IPS-NIHi7 (cell line): ENCODE results near the gene SLX9.
"Not testable (repeated sequence)": the region's sequence is repeated elsewhere in the genome, so short reads cannot be mapped to it uniquely, and the experiment has no call there.

Experiments used
- DNase-seq: peaks from one replicate; pipeline ENCODE4 v3.0.0; 2012; ENCODE audit warnings: mixed read lengths; ENCODE audit errors: extremely low spot score

The SLX9 gene

DNA sequence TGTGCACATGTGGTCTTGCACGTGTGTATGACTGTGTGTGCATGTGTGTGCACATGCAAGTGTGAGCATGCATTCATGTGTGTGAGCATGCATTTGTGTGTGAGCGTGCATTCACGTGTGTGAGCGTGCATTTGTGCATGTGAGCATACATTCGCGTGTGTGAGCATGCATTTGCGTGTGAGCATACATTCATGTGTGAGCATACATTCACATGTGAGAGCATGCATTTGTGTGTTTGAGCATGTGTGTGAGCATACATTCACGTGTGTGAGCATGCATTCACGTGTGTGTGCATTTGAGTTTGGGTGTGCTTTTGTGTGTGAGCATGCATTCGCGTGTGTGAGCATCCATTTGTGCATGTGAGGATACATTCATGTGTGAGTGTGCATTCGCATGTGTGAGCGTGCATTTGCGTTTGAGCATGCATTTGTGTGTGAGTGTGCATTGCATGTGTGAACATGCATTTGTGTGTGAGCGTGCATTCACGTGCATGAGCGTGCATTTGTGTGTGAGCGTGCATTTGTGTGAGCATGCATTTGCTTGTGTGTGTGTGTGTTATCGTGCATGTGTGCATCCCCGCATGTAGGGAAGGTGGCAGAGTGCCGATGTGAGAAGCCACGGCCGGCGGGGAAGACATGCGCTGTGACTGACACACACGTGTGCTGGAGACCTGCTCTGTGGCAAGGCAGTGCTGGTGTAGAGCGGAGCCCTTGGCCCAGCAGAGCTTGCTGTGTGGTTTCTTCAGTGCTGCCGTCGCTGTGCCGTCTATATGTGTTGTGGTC, 37.4 kb upstream of the SLX9 start:
- DNase-seq = no peak

DNA sequence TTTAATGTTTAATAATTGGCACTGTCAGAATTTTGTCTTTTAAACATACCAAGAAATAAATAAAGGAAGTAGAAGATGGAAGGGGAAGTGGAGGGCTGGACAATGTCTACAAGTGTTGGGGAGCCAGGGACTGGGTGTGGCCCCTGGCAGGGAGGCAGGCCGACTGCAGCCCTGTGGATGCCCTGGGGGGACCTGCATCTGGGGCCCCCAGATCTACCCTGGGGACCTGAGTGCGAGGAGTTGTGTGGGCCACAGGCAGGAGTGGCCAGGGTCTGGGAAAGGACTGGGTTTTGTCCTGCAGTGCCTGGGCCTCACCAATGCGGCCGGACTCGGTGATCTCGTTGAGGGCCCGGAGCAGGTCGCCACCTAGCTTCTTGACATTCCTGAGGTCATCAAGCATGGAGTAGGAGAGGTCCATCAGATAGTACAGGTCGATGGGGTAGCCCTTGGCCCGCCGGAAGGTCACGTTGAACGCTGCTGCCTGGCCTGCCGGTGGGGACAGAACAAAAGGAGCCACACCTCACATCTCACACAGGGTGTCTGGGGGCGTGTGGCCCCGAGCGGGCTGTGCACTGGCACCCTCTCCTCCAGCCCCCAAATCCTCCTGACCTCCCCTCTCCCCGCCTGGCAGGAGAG, 36.7 kb upstream of the SLX9 start:
- no peak for DNase-seq

- DNase-seq = no peak
Observed at GRCh38 chr21:44903689-44904088, 36.1 kb upstream of the SLX9 start.

GRCh38 chr21:44904141-44904923, 35.5 kb upstream of the SLX9 start:
- no peak for DNase-seq

GRCh38 chr21:44905016-44905727, 34.7 kb upstream of the SLX9 start:
- no peak for DNase-seq

- DNase-seq = no peak
Observed at GRCh38 chr21:44905728-44906090, 34.1 kb upstream of the SLX9 start.

GRCh38 chr21:44907225-44907965, 32.4 kb upstream of the SLX9 start:
- peak; percentile 40 for DNase-seq

- DNase-seq = no peak
Observed at GRCh38 chr21:44907966-44908895, 31.6 kb upstream of the SLX9 start.

GRCh38 chr21:44908908-44909307, 30.9 kb upstream of the SLX9 start:
- DNase-seq = no peak

DNA sequence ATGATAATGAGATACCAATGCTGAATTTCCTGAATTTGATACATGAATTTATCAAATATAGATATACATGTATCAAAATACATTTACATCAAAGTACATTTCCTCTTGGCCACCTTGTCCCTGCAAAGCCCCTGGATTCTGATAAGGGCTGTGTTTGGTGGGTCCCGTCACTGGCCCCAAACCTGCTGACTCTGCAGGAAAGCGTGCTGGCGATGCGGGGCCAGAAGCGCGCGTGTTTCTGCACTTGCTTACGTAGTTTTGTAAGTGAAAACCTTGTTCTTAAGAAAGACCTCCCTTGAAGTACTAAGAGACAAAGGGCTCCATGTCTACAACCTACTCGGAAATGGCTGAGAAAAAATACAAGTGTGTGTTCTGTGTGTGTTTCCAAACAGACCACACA, 30.1 kb upstream of the SLX9 start:
- no peak for DNase-seq

DNA sequence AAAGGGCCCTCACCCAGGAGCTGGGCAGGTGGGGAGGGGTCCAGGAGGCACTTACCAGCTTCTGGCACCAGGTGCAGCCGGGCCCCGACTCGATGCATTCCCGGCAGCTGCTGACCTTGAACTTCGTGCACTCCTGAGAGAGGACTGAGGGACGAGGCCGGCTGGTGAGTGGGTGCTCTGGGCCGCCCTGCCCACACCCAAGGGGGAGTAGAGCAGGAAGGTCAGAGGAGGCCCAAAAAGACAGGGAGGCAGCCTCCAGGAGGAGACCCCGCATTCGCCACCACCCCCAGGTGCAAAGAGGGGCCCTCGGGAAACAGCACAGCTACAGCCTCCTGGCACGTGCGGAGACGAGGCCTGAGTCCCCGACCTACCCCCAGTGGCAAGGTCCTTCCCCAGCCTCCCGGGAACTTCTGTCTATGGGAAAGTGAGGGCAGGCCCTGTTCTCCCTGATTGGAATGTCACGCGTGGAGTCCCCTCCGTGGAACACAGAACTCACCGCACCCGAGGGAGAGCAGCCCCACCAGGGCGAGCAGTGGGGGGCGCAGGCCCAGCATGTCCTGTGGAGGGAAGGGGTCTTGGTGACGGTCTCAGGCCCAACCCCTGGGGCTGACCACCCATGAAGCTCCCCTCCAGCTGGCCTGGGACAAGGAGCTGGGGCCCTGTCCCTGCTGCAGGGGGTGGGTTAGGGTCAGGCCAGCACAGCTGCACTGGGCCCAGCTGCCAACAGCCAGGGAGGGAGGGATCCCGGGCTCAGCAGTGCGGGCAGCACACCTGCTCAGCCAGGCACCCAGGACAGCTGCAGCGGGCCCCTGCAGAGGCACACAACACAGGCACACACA, 29.4 kb upstream of the SLX9 start:
- DNase-seq = no peak

DNA sequence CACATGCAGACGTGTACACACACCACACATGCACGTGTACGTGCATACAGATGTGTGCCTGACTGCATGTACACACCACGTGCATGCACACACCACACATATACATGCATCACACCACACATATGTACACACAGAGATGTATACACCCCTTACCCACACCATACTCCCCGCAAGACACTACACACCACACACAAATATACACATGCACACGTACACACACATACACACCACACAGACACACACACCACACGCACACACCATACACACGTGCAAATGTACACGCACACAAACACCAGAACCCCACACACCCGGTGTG, 28.8 kb upstream of the SLX9 start:
- no peak for DNase-seq

GRCh38 chr21:44911384-44912157, 28.3 kb upstream of the SLX9 start:
- DNase-seq = peak; percentile 44

DNA sequence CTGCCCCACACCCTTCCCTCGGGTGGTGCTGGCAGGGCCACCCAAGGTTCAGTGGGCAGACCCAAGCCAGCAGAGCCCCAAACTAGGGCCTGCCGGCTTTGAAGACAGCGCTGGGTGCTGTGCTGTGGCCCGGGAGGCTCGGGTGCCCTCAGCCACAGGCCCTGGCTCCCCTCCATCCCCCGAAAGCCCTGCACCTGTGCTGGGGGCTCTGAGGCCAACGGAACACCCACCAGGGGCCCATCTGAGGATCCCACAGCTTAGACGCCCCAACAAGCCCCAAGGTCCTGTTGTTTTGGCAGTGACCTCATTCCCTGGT, 27.7 kb upstream of the SLX9 start:
- no peak for DNase-seq

DNA sequence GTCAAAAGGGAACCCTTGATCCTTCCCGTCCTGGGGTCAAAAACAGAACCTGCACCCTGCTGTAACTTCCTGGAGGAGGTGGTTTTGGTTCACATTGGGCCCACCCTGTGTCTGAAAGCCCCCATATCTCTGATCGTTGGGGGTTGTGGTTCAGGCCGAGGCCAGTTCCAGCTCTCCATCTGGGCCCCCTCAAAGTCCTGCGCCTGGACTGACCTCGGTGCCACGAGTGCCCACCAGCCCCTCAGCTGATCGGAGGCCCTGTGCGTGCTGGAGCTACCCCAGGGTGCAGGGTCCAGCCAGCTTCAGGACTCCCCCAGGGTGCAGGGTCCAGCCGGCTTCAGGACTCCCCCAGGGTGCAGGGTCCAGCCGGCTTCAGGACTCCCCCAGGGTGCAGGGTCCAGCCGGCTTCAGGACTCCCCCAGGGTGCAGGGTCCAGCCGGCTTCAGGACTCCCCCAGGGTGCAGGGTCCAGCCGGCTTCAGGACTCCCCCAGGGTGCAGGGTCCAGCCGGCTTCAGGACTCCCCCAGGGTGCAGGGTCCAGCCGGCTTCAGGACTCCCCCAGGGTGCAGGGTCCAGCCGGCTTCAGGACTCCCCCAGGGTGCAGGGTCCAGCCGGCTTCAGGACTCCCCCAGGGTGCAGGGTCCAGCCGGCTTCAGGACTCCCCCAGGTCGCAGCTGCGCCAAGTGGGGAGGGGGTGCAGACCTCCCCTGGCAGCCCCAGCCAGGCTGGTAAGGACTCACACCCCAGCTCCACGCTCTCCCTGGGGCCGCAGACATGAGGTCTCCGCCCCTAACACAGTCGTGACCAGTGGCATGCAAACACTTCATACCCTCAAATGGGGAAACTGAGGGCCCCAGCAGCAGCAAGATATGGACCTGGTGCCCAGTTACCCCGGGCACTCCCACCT, 27.1 kb upstream of the SLX9 start:
- DNase-seq = not testable (repeated sequence)

GRCh38 chr21:44913425-44914175, 26.2 kb upstream of the SLX9 start:
- no peak for DNase-seq

GRCh38 chr21:44914176-44914874, 25.5 kb upstream of the SLX9 start:
- DNase-seq = no peak
